ENCODE data around the gene DLGAP1. TPM values are rescaled to one million over a fixed set of nuclear protein-coding genes. Genes with fewer than 3 reads are reported as not detected.

Gene DLGAP1
- total RNA-seq, 1 experiment from 2014 or later: 0.46 TPM

- no peak for DNase-seq (ENCODE audit: low read depth)
Measured at GRCh38 chr18:3645384-3646156, 809.5 kb downstream of the DLGAP1 start.

DNA sequence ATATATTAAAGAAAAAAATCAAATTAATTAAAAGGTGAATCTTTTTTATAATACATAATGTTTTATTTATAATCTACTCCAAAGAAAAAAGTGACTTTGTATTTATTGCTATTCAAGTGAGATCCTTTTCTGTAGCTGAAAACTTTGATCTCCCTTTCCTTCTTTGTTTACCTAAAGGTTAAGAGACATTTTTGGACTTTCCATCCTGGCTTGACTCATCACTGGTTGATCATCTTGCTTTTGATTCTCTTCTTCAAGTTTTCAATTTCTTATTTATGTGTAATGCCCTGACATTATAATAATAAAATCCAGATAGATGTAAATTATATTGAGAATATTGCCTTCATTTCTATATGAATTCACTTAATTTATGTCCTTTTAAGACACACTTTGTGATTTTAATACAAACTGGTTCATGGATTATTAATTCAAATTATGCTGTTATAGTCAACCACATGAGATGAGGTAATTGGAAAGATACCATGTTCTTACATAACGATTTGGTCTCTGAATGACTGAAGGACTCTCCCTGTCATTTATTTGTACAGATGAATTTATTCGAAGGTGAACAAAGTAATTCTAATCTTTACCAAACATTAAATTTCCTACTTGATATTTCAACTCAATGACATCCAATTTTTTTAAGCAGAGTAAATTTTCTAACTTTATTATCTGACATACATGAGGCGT is 820.7 kb downstream of the DLGAP1 start:
- no peak for DNase-seq (ENCODE audit: low read depth)

- no peak for DNase-seq (ENCODE audit: low read depth)
Measured at GRCh38 chr18:3631887-3632286, 823.2 kb downstream of the DLGAP1 start.

DNA sequence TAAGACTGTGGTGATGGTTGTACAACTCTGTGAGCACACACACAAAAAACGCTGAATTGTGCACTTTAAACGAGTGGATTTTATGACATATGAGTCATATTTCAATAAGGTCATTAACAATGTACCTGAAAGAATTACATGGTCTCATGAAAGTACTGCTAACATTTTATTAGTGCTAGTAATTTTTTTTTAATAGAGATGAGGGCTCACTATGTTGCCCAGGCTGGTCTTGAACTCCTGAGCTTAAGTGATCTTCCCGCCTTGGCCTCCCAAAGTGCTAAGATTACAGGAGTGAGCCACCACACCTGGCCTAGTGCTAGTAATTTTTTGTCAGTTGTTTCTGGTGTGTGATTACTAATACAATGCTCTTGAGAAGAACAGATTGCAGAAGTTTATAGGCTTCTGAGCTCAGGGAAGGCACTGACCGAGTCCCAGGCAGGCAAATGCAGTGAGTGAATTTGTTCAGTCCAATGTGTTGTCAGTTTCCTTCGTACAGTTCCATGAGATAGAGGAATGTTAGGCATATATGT is 828.1 kb downstream of the DLGAP1 start:
- no peak for DNase-seq (ENCODE audit: low read depth)

DNA sequence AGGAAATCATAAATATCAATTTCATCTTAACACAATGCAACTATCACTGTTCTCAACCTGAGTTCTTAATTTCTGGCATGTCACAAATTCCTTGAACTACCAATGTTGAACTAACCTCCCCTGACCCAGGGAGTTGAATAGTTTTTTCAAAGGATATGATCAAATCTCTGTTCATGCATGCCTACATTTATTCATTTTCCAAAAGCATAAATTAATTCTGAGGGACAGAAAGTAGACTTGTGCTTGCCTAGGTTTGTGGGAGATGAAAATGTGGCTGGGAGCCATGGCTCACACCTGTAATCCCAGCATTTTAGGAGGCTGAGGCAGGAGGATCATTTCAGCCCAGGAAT is 829.4 kb downstream of the DLGAP1 start:
- no peak for DNase-seq (ENCODE audit: low read depth)

DNA sequence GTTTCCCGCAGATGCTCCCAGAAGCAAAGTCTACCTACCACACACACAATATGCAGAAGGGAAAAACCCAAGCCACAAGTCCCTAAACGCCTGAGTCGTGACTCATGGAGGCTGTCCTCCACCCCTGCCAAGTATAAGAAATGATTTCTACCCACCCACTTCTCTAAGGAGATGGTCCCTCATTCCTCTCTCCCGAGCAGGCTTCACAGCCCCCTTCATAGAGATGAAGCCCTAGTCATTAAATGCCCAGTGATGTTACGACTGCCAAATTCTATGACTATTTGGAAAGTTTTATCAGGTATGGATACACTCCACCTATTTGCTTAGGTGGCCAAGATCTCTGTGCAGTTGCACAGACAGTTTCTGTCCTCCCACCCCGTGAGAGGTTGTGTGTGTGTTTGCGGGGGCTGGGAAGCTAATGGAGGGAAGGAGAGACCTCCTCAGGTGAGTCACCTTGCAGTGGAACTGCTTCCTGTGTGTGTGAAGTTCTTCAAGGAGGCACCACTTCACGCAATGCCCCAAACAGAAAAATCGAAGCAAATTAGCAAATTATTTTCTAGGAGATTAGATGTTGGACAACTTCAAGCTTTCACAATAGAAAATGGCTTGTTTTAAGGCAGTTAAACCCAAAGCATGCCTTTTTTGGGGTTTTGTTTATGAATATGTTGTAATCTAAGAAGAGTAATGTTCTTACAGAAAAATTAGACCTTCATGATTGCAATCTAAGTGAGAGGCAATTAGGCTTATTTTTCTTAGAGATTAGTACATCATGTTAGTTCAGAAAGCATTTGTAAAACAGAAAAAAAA is 830.0 kb downstream of the DLGAP1 start:
- peak; percentile 94 for DNase-seq (ENCODE audit: low read depth)

DNA sequence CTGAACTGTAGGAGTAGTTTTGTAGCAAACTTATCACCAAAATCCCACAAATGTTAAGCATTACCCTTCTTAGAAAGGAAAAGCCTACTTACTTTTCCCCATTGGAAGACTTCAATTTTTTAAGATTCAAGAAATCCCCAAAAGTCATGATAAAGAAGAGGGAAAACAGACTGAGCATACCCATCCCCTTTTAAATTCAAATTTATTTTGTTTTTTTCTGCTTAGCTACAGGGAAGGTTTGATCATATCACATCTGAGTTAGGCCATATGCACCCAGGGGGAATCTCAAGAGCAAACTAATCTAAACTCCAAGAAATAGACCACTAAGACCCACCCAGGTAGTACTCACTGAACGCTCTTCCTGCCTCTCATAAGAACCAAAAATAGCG is 830.6 kb downstream of the DLGAP1 start:
- no peak for DNase-seq (ENCODE audit: low read depth)

DNA sequence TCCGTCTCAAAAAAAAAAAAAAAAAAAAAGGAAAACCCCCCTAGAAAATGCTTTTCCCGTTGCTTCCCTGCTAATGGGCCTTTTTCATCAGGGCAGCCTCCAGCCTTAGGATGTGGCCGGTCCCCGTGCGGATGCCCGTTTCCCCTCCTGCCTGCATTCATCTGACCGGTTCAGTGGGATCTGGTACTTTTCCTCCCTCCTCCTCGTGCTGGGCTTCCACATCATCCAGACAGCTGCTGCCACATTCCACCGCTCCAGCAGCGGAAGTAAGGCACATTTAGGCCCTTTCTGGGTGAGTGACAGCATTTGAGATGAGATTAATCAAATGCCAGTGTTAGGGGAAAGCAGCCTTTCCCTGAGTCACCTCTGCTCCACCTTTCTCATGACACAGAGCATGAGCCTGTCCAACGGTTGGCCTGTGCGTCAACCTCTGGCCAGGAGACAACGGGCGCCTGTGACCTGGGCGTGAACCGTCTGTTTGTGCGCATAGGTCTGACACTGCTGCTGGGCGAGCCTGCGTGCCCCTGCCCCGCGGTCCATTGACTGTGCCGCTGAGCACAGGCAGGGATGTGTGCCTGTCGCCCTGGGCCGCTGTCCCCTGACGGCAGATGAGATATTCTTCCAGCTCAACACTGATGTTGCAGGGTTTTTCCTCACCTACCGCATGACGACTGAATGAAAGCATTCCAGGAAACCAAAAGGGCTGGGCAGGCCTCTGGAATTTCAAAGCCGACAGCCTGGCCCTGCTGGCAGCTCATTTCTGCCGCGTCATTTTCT is 831.1 kb downstream of the DLGAP1 start:
- peak; percentile 100 for DNase-seq (ENCODE audit: low read depth)

GRCh38 chr18:3620146-3621119 is 834.7 kb downstream of the DLGAP1 start:
- DNase-seq (ENCODE audit: low read depth): no peak

DNA sequence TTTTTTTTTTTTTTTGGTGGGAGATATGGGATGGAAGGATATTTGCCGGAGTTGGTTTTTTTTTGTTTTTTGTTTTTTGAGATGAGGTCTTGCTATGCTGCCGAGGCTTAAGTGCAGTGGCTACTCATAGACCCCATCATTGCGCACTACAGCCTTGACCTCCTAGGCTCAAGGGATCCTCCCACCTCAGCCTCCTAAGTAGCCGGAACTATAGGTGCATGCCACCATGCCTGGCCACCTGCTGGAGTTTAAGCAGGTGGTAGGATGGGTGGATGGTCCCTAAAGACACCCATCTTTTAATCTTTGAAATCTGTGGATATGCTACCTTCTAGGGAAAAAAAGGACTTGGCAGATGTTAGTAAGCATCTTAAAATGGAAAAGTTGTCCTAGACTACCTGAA is 835.4 kb downstream of the DLGAP1 start:
- no peak for DNase-seq (ENCODE audit: low read depth)

- DNase-seq (ENCODE audit: low read depth): no peak
Measured at GRCh38 chr18:3619222-3619621, 835.9 kb downstream of the DLGAP1 start.

DNA sequence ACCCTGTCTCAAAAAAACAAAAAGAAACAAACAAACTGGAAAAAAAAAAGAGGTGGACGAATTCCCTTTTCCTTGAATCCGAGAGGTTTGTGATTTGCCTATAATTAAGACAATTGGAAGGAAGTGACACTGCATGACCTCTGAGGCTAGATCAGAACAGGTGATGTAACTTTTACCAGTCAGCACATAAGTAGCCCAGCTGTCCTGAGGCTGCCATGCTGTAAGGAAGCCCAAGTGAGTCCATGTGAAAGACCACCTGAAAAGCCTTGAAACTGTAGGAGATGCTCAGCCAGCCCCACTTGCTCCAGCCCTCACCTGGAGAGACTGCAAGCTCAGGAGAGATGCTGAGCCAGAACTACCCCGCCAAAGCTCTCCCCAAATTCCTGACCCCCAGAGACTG is 838.4 kb downstream of the DLGAP1 start:
- peak; percentile 32 for DNase-seq (ENCODE audit: low read depth)

DNA sequence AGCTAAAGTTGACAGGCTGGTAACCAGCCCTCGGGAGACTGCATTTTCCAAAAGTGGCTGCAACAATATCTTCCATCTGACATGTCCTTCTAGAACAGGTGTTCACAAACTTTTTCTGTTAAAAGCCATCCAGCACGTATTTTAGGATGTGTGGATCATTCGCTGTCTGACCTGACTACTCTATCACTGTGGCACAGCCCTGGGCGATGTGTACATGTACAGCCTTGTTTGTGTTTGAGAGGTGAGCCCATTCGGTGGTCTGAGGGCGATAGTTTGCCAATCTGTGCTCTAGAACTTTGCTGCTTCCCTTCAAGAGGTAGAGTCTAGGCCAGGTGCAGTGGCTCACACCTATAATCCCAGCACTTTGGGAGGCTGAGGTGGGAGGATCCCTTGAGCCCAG is 839.0 kb downstream of the DLGAP1 start:
- DNase-seq (ENCODE audit: low read depth): no peak

DNA sequence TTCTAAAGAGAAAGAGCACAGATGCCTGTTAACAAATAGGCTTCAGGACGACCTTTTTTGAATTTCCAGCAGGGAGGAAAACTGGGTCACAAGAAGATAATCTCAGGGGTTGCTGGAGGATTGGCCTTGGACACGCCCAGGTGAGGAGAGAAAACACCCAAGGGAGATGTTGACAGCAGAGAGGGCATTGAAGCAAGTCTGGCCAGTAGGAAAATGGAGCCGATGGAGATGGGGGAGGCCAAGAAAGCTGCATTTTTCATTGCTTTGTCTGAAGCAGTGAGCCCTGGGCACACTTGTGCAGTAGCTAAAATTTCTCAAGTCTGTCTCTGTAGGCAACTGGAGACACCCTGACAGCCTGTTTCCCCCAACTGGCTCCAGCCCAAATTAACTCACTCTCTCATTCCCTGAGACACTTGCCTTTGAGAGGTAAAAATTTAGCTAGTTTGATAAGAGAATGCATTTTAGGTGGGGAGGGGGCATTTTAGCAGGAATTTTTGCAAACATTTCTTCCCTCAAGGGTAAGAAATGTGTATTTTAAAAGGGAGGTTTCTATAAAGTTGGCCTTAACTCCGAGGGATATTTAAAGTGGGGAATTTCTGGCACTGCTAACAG is 839.6 kb downstream of the DLGAP1 start:
- no peak for DNase-seq (ENCODE audit: low read depth)

GRCh38 chr18:3612315-3612714 is 842.8 kb downstream of the DLGAP1 start:
- DNase-seq (ENCODE audit: low read depth): peak; percentile 69

GRCh38 chr18:3611313-3612090 is 843.6 kb downstream of the DLGAP1 start:
- DNase-seq (ENCODE audit: low read depth): no peak

DNA sequence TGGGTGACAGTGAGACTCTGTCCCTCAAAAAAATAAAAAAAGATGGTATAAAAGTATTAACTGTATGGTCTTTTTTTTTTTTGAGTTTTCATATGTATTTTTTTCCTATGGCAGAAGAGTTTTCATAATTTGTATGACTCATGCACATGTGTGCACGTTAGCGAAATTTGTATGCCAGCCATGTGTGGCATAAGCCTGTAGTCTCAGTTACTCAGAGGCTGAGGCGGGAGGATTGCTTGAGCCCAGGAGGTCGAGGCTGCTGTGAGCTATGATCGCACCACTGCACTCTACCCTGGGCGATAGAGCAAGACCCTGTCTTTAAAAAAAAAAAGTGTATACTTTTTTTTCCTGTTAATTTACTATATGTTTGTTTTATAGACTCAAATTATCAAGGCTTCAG is 844.3 kb downstream of the DLGAP1 start:
- peak; percentile 38 for DNase-seq (ENCODE audit: low read depth)

GRCh38 chr18:3610188-3610708 is 844.9 kb downstream of the DLGAP1 start:
- DNase-seq (ENCODE audit: low read depth): no peak

- no peak for DNase-seq (ENCODE audit: low read depth)
Measured at GRCh38 chr18:3608488-3608887, 846.6 kb downstream of the DLGAP1 start.

Data from LHCN-M2 (cell line).